GM12878 (cell line): ENCODE results near the gene KLHL15. TPM values are rescaled to one million over a fixed set of nuclear protein-coding genes. Genes with fewer than 3 reads are reported as not detected.
A peak's percentile ranks its signal among the peaks of the same experiment; 100 is the strongest.

Experiments
- ATAC-seq: fragments of 200-7000 bp; cut with Tn5 transposase; 3 replicates; pipeline ENCODE4 v1.9.1; 2020; ENCODE audit warnings: mild to moderate bottlenecking, moderate library complexity
- BruUV-seq: library from RNA; stranded (reverse); fragments of 400-500 nt; replicated peaks from 2 replicates; lab custom pipeline; 2021; lab: Mats Ljungman, UMichigan
- CTCF ChIA-PET: fragments of 300-600 bp; sonication (Branson Sonifier 250); formaldehyde crosslinking; extraction: SDS; loops from one replicate; lab custom pipeline; 2021; ENCODE audit warnings: inconsistent platforms; lab: Yijun Ruan, JAX
- POLR2A ChIA-PET: fragments of 350-600 bp; formaldehyde crosslinking; extraction: SDS; loops from one replicate; lab custom pipeline; 2021; ENCODE audit warnings: inconsistent platforms; lab: Charles Lee
- RAD21 ChIA-PET: fragments of 300-600 bp; sonication (Branson Sonifier 250); formaldehyde crosslinking; loops from one replicate; lab custom pipeline; 2023; ENCODE audit warnings: antibody characterized with exemption; ENCODE audit not compliant: unreplicated experiment; lab: Charles Lee
- SMC1A ChIA-PET: fragments of 300-600 bp; sonication (Branson Sonifier 250); formaldehyde crosslinking; loops from one replicate; lab custom pipeline; 2023; ENCODE audit not compliant: unreplicated experiment, uncharacterized antibody; lab: Charles Lee
- DNase-seq: peaks from one replicate; pipeline ENCODE4 v3.0.0-alpha.2; 2011; ENCODE audit warnings: low read depth, low spot score
- FAIRE-seq: peaks from 3 replicates; lab custom pipeline; 2011; peaks lifted over from hg19 to GRCh38; lab: Jason Lieb, UNC
- H2AFZ ChIP-seq: 2 replicates; pipeline ENCODE4 v1.6.0; 2011; ENCODE audit warnings: low read depth, low read length, control low read depth; ENCODE audit not compliant: control insufficient read depth
- H3K27ac ChIP-seq: 2 replicates; pipeline ENCODE4 v1.5.1; 2011; ENCODE audit warnings: control low read depth; ENCODE audit not compliant: control insufficient read depth, insufficient read depth
- H3K27me3 ChIP-seq, 2 experiments: replicated peaks in 1 of 2; 2 replicates each; pipeline versions ENCODE4 v1.6.0 to v1.6.1; 2011; ENCODE audit warnings: low read length in 1 of 2; ENCODE audit not compliant: control insufficient read depth in 2 of 2, insufficient read depth in 2 of 2
- H3K36me3 ChIP-seq, 2 experiments: 2 replicates each; pipeline ENCODE4 v1.5.1; 2011; ENCODE audit warnings: low read length in 1 of 2; ENCODE audit not compliant: control insufficient read depth in 2 of 2, insufficient read depth in 2 of 2
- H3K4me1 ChIP-seq: 2 replicates; pipeline ENCODE4 v1.6.1; 2011; ENCODE audit warnings: mild to moderate bottlenecking, low read length, moderate library complexity, mixed read lengths; ENCODE audit not compliant: control insufficient read depth, insufficient read depth
- H3K4me2 ChIP-seq: 2 replicates; pipeline ENCODE4 v1.6.0; 2011; ENCODE audit warnings: control low read depth; ENCODE audit not compliant: control insufficient read depth, insufficient read depth
- H3K4me3 ChIP-seq: fragments of 200-600 bp; sonication (generic); 2 replicates; pipeline ENCODE4 v1.5.1; 2016
- H3K79me2 ChIP-seq: 2 replicates; pipeline ENCODE4 v1.6.0; 2011; ENCODE audit warnings: low read length; ENCODE audit not compliant: control insufficient read depth, insufficient read depth
- H3K9ac ChIP-seq: 2 replicates; pipeline ENCODE4 v1.8.0; 2011; ENCODE audit warnings: low read length, control low read depth, mixed read lengths; ENCODE audit not compliant: control insufficient read depth, insufficient read depth
- H3K9me3 ChIP-seq: replicated peaks from 3 replicates; pipeline ENCODE4 v1.5.1; 2011; ENCODE audit warnings: mild to moderate bottlenecking, low read length; ENCODE audit not compliant: control insufficient read depth, insufficient read depth
- H4K20me1 ChIP-seq: 2 replicates; pipeline ENCODE4 v1.6.0; 2011; ENCODE audit not compliant: control insufficient read depth, insufficient read depth
- BMI1 ChIP-seq: fragments of 450-650 bp; IDR thresholded peaks from 2 replicates; pipeline ENCODE4 v1.6.1; 2016; ENCODE audit warnings: mild to moderate bottlenecking, moderate library complexity, borderline replicate concordance
- CREM ChIP-seq: IDR thresholded peaks from 2 replicates; pipeline ENCODE4 v1.6.1; 2014; ENCODE audit warnings: antibody characterized with exemption, low read depth
- EED ChIP-seq: sonication (generic); IDR thresholded peaks from 2 replicates; pipeline ENCODE4 v1.6.1; 2016; ENCODE audit warnings: antibody characterized with exemption, low read depth
- HCFC1 ChIP-seq: fragments of 150-350 bp; IDR thresholded peaks from 2 replicates; pipeline ENCODE4 v1.6.1; 2014; ENCODE audit warnings: low read length
- HDAC6 ChIP-seq: fragments of 200-600 bp; sonication (generic); IDR thresholded peaks from one replicate; pipeline ENCODE4 v1.8.0; 2017; ENCODE audit warnings: antibody characterized with exemption; ENCODE audit not compliant: unreplicated experiment
- IKZF1 ChIP-seq: fragments of 450-650 bp; conservative IDR thresholded peaks from 2 replicates; pipeline ENCODE4 v1.6.1; 2017; ENCODE audit warnings: antibody characterized with exemption, mild to moderate bottlenecking
- IKZF2 ChIP-seq, 2 experiments: fragments of 450-650 bp; IDR thresholded peaks; 2 replicates each; pipeline ENCODE4 v1.6.1; 2017; ENCODE audit warnings: mild to moderate bottlenecking in 2 of 2, moderate library complexity in 2 of 2
- LARP7 ChIP-seq: fragments of 450-650 bp; IDR thresholded peaks from 2 replicates; pipeline ENCODE4 v1.6.1; 2017; ENCODE audit warnings: mild to moderate bottlenecking
- MTA2 ChIP-seq: fragments of 450-650 bp; IDR thresholded peaks from 2 replicates; pipeline ENCODE4 v1.6.1; 2016; ENCODE audit warnings: low read depth, mild to moderate bottlenecking, moderate library complexity
- MTA3 ChIP-seq: IDR thresholded peaks from 2 replicates; pipeline ENCODE4 v1.6.1; 2012; ENCODE audit warnings: low read length, inconsistent platforms, borderline replicate concordance
- NR2C1 ChIP-seq: fragments of 450-650 bp; IDR thresholded peaks from 2 replicates; pipeline ENCODE4 v1.6.1; 2017; ENCODE audit warnings: antibody characterized with exemption, mild to moderate bottlenecking, moderate library complexity
- PBX3 ChIP-seq: IDR thresholded peaks from 2 replicates; pipeline ENCODE4 v1.6.1; 2011; ENCODE audit warnings: mild to moderate bottlenecking, low read depth, low read length, moderate library complexity; ENCODE audit not compliant: insufficient replicate concordance
- POLR2AphosphoS2 ChIP-seq: IDR thresholded peaks from 2 replicates; pipeline ENCODE4 v1.6.1; 2011; ENCODE audit warnings: low read depth, mild to moderate bottlenecking, low read length, improper control_type of control experiment, moderate library complexity
- POU2F2 ChIP-seq: IDR thresholded peaks from 3 replicates; pipeline ENCODE4 v1.6.1; 2011; ENCODE audit warnings: low read depth, mild to moderate bottlenecking, low read length, borderline replicate concordance
- RAD51 ChIP-seq: fragments of 450-650 bp; IDR thresholded peaks from 2 replicates; pipeline ENCODE4 v1.6.1; 2016; ENCODE audit warnings: moderate library complexity, mild to moderate bottlenecking, inconsistent platforms
- RUNX3 ChIP-seq: IDR thresholded peaks from 2 replicates; pipeline ENCODE4 v1.6.1; 2012; ENCODE audit warnings: low read length, inconsistent platforms
- SMAD1 ChIP-seq: fragments of 450-650 bp; IDR thresholded peaks from 2 replicates; pipeline ENCODE4 v1.6.1; 2018; ENCODE audit warnings: mild to moderate bottlenecking, low read depth; ENCODE audit not compliant: partially characterized antibody
- ZNF687 ChIP-seq: fragments of 450-650 bp; IDR thresholded peaks from 2 replicates; pipeline ENCODE4 v1.6.1; 2017; ENCODE audit warnings: mild to moderate bottlenecking, moderate library complexity
- WGBS: methylation state at CpG from one replicate; pipeline ENCODE4 v1.1.6; 2016; ENCODE audit warnings: low lambda C conversion rate; ENCODE audit not compliant: insufficient replicate concordance, insufficient coverage; ENCODE audit errors: missing lambda C conversion rate; 5-methylcytosine and 5-hydroxymethylcytosine counted together
- in situ Hi-C: fragments of 300-500 bp; cut with MboI; formaldehyde crosslinking; loops from 9 replicates; pipeline ENCODE4 v1.14.3; 2018; ENCODE audit warnings: mixed read lengths
- intact Hi-C: fragments of 100-400 bp; cut with micrococcal nuclease; formaldehyde crosslinking; loops from one replicate; pipeline ENCODE4 v1.14.2; 2022; ENCODE audit not compliant: unreplicated experiment
- polyA plus RNA-seq, 11 experiments: library from polyadenylated mRNA; depleted of rRNA in 4 of 11; unstranded in 6 of 11; stranded (reverse) in 5 of 11; fragments of >200 nt; fragmentation: Nextera tagmentation in 4 of 11; fragmentation: Illumina TruSeq in 1 of 11; extraction: Ambion mirVana in 4 of 11; extraction: Trizol in 1 of 11; gene quantifications; 1 replicate in 1 of 11; 2 replicates in 10 of 11; pipeline versions ENCODE4 v1.2.1 to v1.2.3, GENCODE V29; 2011 to 2016; ENCODE audit warnings: inconsistent platforms in 2 of 11, missing spikeins in 2 of 11, low read depth in 1 of 11
- total RNA-seq, 4 experiments: library from RNA; depleted of rRNA in 3 of 4; stranded (reverse); fragments of >200 nt in 3 of 4; fragmentation: Illumina TruSeq in 1 of 4; extraction: Trizol in 1 of 4; gene quantifications; 2 replicates each; pipeline versions ENCODE4 v1.2.1 to v1.2.3, GENCODE V29; 2013 to 2021

The KLHL15 gene
- total and polyA plus RNA-seq, 10 of the 15 experiments (the other 5 are each of a cell fraction or from before 2014, with no cell fraction given): 1.4 to 7.0 (median 3.7) TPM

GRCh38 chrX:23952984-23953907 is 73.7 kb downstream of the KLHL15 start:
- H3K79me2 ChIP-seq: no peaks in the 10 kb centered on the region
- peak; percentile 96 for ATAC-seq
- intact Hi-C loops: no loop called here
- peak overlapping the region; percentile 61 for H3K4me2 ChIP-seq
- no peaks in the 10 kb centered on the region for H4K20me1 ChIP-seq
- in situ Hi-C loops: no loop called here
- no peaks in the 10 kb centered on the region for H3K4me1 ChIP-seq
- peak overlapping the region; percentile 13; the same call in 1 of the 2 replicates for H3K4me3 ChIP-seq
- no peaks in the 10 kb centered on the region for H3K9me3 ChIP-seq
- H3K27ac ChIP-seq: peak overlapping the region; percentile 59
- H3K27me3 ChIP-seq: no peaks in the 10 kb centered on the region
- FAIRE-seq: peak; percentile 89
- CTCF ChIA-PET: interaction anchor here (1.1 kb wide), 1 partner anchor 44 kb away, joined by 4 read pairs; no protein-coding TSS in a partner anchor
- WGBS: 9% methylated on average over 9 of the region's 9 CpGs
- H3K36me3 ChIP-seq: no peaks in the 10 kb centered on the region
- SMC1A ChIA-PET: interaction anchor here (1.3 kb wide), 1 partner anchor 59 kb away, joined by 3 read pairs; no protein-coding TSS in a partner anchor
- H3K9ac ChIP-seq: peak overlapping the region; percentile 15; the same call in 1 of the 2 replicates
- H2AFZ ChIP-seq: peak overlapping the region; percentile 59
- DNase-seq: peak; percentile 21
- no TSS peak for BruUV-seq
- RAD21 ChIA-PET: interaction anchor here (1.0 to 1.5 kb wide), 2 partner anchors 70 to 101 kb away, joined by 3 read pairs; no protein-coding TSS in a partner anchor
- POLR2A ChIA-PET: no interaction called here
- TF ChIP-seq BMI1: no peak
- no peak for TF ChIP-seq RAD51
- no peak for TF ChIP-seq MTA3
- no peak for TF ChIP-seq ZNF687
- no peak for TF ChIP-seq LARP7
- TF ChIP-seq EED: no peak
- TF ChIP-seq NR2C1: no peak
- TF ChIP-seq POLR2AphosphoS2: no peak
- peak in 1 of 2 experiments; percentile 42; a peak in 2 of 4 replicates for TF ChIP-seq IKZF2 (IDR thresholded peaks at IDR 0.05)
- no peak for TF ChIP-seq POU2F2
- 0 out of 2 replicates have a peak, but pooled peaks have one; percentile 31 for TF ChIP-seq RUNX3
- TF ChIP-seq IKZF1: peak; percentile 28; the same call in 1 of the 2 replicates
- no peak for TF ChIP-seq PBX3
- TF ChIP-seq SMAD1: no peak
- TF ChIP-seq HCFC1: no peak
- TF ChIP-seq CREM: no peak
- peak; percentile 32; the same call in 1 of the 2 replicates for TF ChIP-seq MTA2
- no peak for TF ChIP-seq HDAC6
